Stimulated activated effector memory CD8-positive, alpha-beta T cell treated with anti-CD3 and anti-CD28 coated beads, Interleukin-12 subunit alpha, Interleukin-12 subunit beta, amount 100 ng/mL, for 72 hours (primary cell): ENCODE measurements around the gene PARP6.

Experiments
- ATAC-seq: fragments of 150-1000 bp; cut with Tn5 transposase; 2 replicates; pipeline ENCODE4 v1.10.0; 2021
- DNase-seq, 2 donors: peaks; one replicate each; pipeline ENCODE4 v3.0.0; 2021 to 2022; ENCODE audit warnings: low spot score in 2 of 2
- H3K27ac Mint-ChIP-seq: one replicate; pipeline ENCODE4 v1.8.0; 2022; ENCODE audit warnings: mild to moderate bottlenecking, mixed read lengths
- H3K36me3 Mint-ChIP-seq: one replicate; pipeline ENCODE4 v1.8.0; 2022; ENCODE audit warnings: mild to moderate bottlenecking, mixed read lengths
- H3K4me1 Mint-ChIP-seq: one replicate; pipeline ENCODE4 v1.8.0; 2022; ENCODE audit warnings: mixed read lengths
- H3K4me3 Mint-ChIP-seq: one replicate; pipeline ENCODE4 v1.8.0; 2022; ENCODE audit warnings: mild to moderate bottlenecking, mixed read lengths
- H3K9me3 Mint-ChIP-seq: one replicate; pipeline ENCODE4 v1.8.0; 2022; ENCODE audit warnings: mixed read lengths

The PARP6 gene

GRCh38 chr15:72252663-72253299, 19.6 kb downstream of the PARP6 start:
- Mint-ChIP-seq H3K4me1 (no peaks in the 10 kb centered on the region), H3K27ac (no peak overlapping the region), H3K9me3 (no peaks in the 10 kb centered on the region), H3K4me3 (no peak overlapping the region), H3K36me3 (peaks cover 97% of the 10 kb centered on the region)
- DNase-seq (no peak), ATAC-seq (no peak)

- Mint-ChIP-seq H3K27ac (no peak overlapping the region), H3K4me3 (no peak overlapping the region), H3K9me3 (no peaks in the 10 kb centered on the region), H3K36me3 (peaks cover 95% of the 10 kb centered on the region), H3K4me1 (no peaks in the 10 kb centered on the region)
- DNase-seq (no peak), ATAC-seq (no peak)
These were observed 23.1 kb downstream of the PARP6 start for GRCh38 chr15:72249142-72249810.

DNA sequence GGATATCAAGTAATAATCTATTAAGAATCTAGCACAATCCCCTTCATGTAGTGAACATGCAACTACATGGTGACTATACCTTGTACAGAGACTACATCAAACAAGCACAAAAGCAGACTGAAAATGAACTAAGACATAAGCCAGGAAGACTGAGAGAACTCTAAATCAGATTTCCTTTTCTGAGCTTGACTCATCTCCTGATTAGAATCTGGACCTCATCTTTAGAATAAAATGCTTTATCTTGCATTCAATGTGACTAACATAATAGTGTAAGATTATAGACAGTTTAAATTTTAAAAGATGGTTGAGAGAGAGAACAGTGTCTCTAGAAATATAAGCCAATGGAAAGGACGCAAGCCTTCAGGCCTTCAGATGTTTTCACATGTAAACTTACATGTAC, 23.8 kb downstream of the PARP6 start:
- no peak for ATAC-seq
- H3K36me3 Mint-ChIP-seq = peaks cover 89% of the 10 kb centered on the region

GRCh38 chr15:72242775-72243370, 29.5 kb downstream of the PARP6 start:
- Mint-ChIP-seq H3K4me1 (peaks cover 13% of the 10 kb centered on the region), H3K27ac (peak overlapping the region; percentile 66), H3K36me3 (peaks cover 72% of the 10 kb centered on the region), H3K4me3 (no peak overlapping the region), H3K9me3 (no peaks in the 10 kb centered on the region)
- DNase-seq (no peak), ATAC-seq (no peak)

More for the DNA sequence above, 23.8 kb downstream of the PARP6 start:
- Mint-ChIP-seq H3K9me3 (no peaks in the 10 kb centered on the region), H3K4me3 (no peak overlapping the region), H3K4me1 (peaks cover 7% of the 10 kb centered on the region), H3K27ac (peak overlapping the region; percentile 44)
- no peak for DNase-seq

DNA sequence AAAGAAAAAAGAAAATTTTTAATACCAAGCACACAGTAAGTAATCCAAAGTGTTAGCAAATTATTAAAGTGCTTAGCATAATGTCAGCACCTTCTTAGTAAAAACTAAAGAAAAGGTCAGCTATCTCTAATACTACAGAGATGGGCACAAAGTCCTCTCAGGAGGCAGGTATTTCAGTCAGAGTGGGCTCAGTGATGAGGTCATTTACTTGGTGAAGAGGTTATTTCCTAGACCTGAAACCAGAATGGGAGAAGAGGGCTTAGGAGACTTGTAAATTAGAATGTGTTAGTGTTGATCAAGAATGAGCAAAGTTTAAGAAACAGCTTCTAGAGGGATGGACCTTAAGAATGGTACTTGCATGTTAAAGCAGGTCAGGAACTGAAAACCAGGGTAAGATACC, 32.7 kb downstream of the PARP6 start:
- Mint-ChIP-seq H3K4me1 (peaks cover 31% of the 10 kb centered on the region), H3K27ac (no peak overlapping the region), H3K4me3 (no peak overlapping the region), H3K9me3 (no peaks in the 10 kb centered on the region), H3K36me3 (peaks cover 50% of the 10 kb centered on the region)
- DNase-seq = no peak
- no peak for ATAC-seq

GRCh38 chr15:72238586-72238985, 33.8 kb downstream of the PARP6 start:
- Mint-ChIP-seq H3K27ac (peak overlapping the region; percentile 96), H3K9me3 (no peaks in the 10 kb centered on the region), H3K36me3 (peaks cover 50% of the 10 kb centered on the region), H3K4me3 (no peak overlapping the region), H3K4me1 (peaks cover 29% of the 10 kb centered on the region)
- no peak for ATAC-seq
- no peak for DNase-seq

GRCh38 chr15:72237853-72238224, 34.5 kb downstream of the PARP6 start:
- no peaks in the 10 kb centered on the region for H3K9me3 Mint-ChIP-seq
- peak overlapping the region; percentile 69 for H3K4me3 Mint-ChIP-seq
- ATAC-seq (peak; percentile 36), DNase-seq (no peak)
- H3K4me1 Mint-ChIP-seq = peaks cover 29% of the 10 kb centered on the region
- H3K27ac Mint-ChIP-seq = peak overlapping the region; percentile 96
- H3K36me3 Mint-ChIP-seq = peaks cover 50% of the 10 kb centered on the region

DNA sequence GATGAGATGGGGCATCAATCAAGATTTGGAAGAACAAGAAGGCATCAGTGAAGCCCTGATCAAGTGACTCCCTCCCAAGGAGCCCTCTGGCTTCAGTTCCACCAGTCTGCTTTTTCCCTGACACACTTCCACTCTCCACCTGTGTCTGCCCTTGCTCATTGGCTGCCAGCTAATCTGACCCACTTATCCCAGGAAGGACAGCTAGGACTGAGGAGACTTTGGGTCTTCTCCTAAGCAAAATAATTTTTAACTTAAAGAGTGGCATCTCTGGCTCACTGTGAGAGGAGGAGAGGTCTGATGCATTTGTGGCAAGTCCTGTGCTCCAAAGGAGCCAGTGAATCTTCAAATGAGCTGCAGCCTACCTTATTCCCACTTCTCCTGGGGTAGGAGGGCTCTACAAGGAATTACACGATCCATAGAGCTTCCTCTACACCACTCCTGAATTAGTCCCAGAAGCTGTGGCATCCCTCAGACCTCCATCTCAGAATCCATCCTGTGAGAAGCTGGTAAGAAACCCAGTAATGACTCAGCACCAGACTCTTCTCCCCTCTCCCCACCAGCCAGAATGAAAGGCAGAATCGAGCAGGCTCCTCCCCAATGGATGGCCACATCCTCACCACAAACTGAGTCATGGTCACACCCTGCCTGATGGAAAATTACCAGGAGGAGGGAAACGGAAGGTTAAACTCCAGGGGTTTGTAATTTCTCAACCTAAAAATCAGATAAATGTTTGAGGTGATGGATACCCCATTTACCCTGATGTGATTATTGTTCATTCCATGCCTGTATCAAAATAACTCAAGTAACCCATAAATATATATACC, 35.1 kb downstream of the PARP6 start:
- H3K9me3 Mint-ChIP-seq = no peaks in the 10 kb centered on the region
- peak overlapping the region; percentile 69 for H3K4me3 Mint-ChIP-seq
- peaks cover 51% of the 10 kb centered on the region for H3K36me3 Mint-ChIP-seq
- peak; percentile 98 for ATAC-seq
- H3K4me1 Mint-ChIP-seq = peaks cover 34% of the 10 kb centered on the region
- DNase-seq = peak; percentile 55 to 90
- H3K27ac Mint-ChIP-seq = peak overlapping the region; percentile 96

DNA sequence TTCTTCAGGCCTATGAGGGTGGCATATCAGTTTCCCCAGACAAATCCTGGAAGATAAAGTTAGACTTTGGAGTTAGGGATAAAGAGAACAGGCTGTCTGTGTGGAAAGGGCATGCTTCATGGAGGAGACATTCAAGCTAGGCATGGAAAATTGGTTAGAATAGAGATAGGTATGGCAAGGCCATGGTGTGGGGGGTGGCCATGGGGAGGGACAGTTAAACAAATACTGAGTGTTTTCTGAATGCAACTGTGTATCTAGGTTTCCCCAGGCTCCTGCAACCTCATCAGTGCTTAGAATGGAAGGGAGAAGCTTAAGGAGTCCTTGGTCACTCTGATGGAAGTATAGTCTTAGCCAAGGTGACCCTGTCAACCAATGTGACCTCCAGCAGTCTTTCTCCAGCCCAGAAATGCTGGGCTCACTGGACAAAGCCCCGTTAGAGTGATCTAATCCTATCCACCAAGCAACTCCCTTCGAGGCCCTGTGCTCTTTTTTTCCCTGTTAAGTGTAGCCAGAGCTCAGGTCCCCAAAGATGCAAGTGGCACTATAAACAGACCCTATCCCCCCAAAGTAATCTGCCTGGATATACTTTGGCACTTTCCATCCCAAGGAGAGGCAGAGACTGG, 35.9 kb downstream of the PARP6 start:
- H3K4me3 Mint-ChIP-seq = peak overlapping the region; percentile 69
- peaks cover 48% of the 10 kb centered on the region for H3K36me3 Mint-ChIP-seq
- no peak for DNase-seq
- ATAC-seq = no peak
- peak overlapping the region; percentile 96 for H3K27ac Mint-ChIP-seq
- no peaks in the 10 kb centered on the region for H3K9me3 Mint-ChIP-seq
- peaks cover 38% of the 10 kb centered on the region for H3K4me1 Mint-ChIP-seq

DNA sequence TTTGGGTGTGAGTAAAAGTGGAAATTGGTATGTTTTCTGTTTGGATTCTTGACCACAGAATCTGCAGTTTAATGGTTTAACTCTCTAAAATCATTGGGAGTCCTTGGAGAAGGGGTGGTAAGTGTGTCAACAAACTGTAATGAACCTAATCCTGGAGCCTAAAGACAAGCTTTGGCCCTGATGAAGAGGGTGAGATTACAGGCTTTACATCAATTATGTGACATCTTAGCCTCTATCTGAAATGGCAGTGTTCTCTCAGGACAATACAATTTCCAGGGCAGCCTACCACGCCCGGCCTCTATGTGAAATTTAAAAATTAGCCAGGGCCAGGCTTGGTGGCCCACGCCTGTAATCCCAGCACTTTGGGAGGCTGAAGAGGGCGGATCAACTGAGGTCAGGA, 37.1 kb downstream of the PARP6 start:
- ATAC-seq (no peak), DNase-seq (no peak)
- Mint-ChIP-seq H3K36me3 (peaks cover 48% of the 10 kb centered on the region), H3K9me3 (no peaks in the 10 kb centered on the region), H3K27ac (no peak overlapping the region), H3K4me3 (no peak overlapping the region), H3K4me1 (peaks cover 38% of the 10 kb centered on the region)

DNA sequence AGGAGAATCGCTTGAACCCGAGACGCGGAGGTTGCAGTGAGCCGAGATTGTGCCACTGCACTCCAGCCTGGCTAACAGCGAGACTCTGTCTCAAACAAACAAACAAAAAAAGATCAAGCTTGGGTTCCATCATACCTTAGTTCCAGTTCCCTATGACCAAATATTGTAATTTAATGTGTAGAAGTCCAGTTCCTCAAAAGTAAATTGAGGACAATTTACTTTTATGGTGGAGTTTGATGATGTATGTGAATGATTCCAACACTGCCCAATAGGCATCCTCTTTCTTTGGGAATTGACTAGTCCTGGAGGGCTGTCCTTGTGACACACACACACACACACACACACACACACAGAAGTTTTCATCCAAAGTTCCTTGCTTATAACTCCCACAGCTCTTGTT, 38.6 kb downstream of the PARP6 start:
- no peak for DNase-seq
- no peaks in the 10 kb centered on the region for H3K9me3 Mint-ChIP-seq
- peaks cover 35% of the 10 kb centered on the region for H3K4me1 Mint-ChIP-seq
- peaks cover 52% of the 10 kb centered on the region for H3K36me3 Mint-ChIP-seq
- ATAC-seq = no peak
- H3K4me3 Mint-ChIP-seq = no peak overlapping the region
- H3K27ac Mint-ChIP-seq = no peak overlapping the region

DNA sequence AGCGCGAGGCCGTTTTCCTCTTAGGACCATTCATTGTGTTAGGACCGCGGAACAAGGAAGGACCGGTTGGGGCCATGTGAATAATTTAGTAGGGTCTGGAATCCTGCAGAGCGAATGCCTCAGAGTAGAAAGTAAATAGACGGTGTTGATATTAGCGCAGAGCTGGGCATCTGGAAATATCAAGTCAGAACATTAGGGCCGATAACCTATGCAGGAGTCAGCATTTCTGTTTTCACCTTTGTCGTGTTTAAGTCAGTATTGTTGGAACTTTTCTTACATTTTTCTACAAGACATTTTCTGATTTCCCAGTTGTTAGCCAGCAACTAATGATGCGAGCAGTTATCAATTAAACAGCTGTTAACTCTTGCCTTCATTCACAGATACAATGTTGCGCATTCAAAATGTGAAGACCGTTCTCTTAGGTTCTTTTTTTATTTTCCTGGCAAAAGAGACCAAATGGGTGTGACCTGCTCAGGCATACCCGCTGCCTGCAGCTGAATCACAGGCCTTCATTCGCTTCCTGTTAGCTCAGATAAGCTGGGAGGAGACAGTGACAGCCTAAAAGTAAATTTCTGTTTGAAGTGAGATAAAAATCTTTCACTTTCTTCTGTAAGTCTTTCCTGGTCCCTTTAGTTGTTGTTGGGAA, 40.4 kb downstream of the PARP6 start:
- Mint-ChIP-seq H3K36me3 (peaks cover 60% of the 10 kb centered on the region), H3K4me1 (peaks cover 39% of the 10 kb centered on the region), H3K9me3 (no peaks in the 10 kb centered on the region), H3K27ac (peak overlapping the region; percentile 99), H3K4me3 (peak overlapping the region; percentile 99)
- ATAC-seq (no peak), DNase-seq (no peak)

DNA sequence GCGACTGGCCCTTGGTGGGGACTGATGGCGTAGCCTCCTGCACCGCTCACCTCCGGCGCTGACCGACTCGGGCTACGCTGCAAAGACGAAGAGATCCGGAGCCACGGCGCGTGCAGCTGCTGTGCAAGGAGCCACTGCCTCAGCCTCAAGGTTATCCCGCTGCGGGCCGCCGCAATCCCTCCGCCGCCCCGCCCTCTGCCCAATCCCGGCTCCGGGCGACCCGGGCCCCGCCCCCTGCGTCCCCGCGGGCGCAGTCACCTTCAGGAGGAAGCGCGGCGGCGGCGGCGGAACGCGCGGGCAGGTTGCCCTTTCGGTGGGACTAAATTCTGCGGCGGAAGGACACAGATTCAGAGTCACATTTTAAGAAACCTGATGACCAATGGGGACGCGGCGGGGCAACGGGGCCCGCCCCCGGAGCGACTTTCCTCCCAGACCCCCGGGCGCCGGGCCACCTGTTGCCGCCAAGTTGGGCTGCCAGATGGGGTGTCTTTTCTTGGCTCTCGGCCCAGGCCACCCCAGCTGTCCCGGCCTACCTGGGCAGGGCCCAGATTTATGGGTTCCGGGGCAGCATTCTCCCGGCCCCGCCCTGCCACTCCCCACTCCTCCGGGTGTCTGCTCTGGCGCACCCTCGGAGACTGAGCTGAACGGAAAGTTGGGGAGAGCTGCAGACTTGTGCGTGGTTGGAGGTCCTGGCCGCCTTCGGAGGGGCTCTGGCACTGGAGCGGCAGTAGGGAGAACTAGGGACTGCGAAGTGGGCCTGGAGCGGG, 41.1 kb downstream of the PARP6 start, which contains the start of gene PKM:
PKM (minus strand) TSS at position 125 of the 767 bp plus-strand sequence. CDS start 12,093 bp downstream, outside the sequence.
- no peaks in the 10 kb centered on the region for H3K9me3 Mint-ChIP-seq
- peaks cover 37% of the 10 kb centered on the region for H3K4me1 Mint-ChIP-seq
- DNase-seq (peak; percentile 96 to 99), ATAC-seq (peak; percentile 62)
- H3K4me3 Mint-ChIP-seq = peak within 1 kb of the TSS; percentile 99
- H3K36me3 Mint-ChIP-seq = peaks cover 67% of the 10 kb centered on the region
- peak within 1 kb of the TSS; percentile 99 for H3K27ac Mint-ChIP-seq
